ENCODE results near the gene IQCK.
"Not testable (repeated sequence)": the region's sequence is repeated elsewhere in the genome, so short reads cannot be mapped to it uniquely, and the experiment has no call there.

Gene IQCK

DNA sequence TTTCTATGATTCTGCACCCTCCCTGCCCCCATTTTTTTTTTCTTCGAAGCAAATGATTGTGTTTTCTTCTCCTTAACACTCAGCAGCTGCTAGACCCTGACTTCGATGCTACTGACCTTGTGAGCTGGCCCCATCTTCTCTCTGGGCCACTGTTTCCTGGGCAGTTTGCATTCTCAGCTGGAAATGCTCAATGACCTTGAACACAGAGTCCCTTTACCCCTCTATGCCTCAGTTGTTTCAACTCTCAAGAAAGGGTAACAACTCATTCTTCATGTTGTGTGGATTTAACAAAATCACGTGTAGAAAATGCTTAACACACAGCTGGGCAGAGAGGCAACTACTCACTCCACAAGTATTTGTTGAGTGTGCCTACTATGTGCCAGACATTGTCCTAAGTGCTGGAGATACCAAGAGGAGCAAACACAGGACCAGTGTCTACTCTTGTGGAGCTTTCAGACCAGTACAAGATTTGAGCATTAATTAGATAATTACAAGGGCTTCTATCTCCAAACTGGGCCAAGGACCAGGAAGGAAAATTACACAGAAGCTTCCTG, 66.2 kb downstream of the IQCK start:
- TF ChIP-seq Cebpa-rat (IDR thresholded peaks at IDR 0.05): no peak

DNA sequence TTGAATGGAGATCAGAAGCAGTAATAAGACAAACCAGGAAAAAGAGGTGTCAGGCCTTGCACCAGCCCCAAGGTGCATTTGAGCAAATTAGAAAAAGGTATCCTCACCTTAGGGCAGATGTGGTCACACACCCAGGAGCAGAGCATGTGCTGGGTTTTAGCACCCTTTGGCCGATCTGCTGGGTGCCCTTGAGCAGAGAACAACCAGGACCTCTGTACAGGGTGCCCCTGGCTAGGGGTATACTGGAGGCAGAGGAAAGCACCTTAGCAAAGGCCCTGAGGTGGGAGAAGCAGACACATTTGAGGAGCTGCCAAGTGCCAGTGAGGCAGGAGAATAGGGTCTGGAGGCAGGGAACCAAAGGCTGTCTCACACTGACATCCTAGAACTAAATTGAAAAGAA, 67.0 kb downstream of the IQCK start:
- no peak for TF ChIP-seq Cebpa-rat (IDR thresholded peaks at IDR 0.05)
- Histone ChIP-seq H3K9me3 (no peaks in the 10 kb centered on the region), H3K27ac (no peak overlapping the region), H3K36me3 (no peaks in the 10 kb centered on the region), H3K9ac (no peak overlapping the region), H3K4me1 (peaks cover 7% of the 10 kb centered on the region), H3K4me2 (no peak overlapping the region), H3K27me3 (no peaks in the 10 kb centered on the region), H4K20me1 (no peaks in the 10 kb centered on the region), H3K4me3 (no peak overlapping the region)

More for the DNA sequence above, 66.2 kb downstream of the IQCK start:
- no peak overlapping the region for H3K4me2 ChIP-seq
- no peaks in the 10 kb centered on the region for H3K36me3 ChIP-seq
- no peak overlapping the region for H3K9ac ChIP-seq
- no peaks in the 10 kb centered on the region for H4K20me1 ChIP-seq
- peaks cover 7% of the 10 kb centered on the region for H3K4me1 ChIP-seq
- H3K27ac ChIP-seq: no peak overlapping the region
- no peak overlapping the region for H3K4me3 ChIP-seq
- H3K9me3 ChIP-seq: no peaks in the 10 kb centered on the region
- H3K27me3 ChIP-seq: no peaks in the 10 kb centered on the region

DNA sequence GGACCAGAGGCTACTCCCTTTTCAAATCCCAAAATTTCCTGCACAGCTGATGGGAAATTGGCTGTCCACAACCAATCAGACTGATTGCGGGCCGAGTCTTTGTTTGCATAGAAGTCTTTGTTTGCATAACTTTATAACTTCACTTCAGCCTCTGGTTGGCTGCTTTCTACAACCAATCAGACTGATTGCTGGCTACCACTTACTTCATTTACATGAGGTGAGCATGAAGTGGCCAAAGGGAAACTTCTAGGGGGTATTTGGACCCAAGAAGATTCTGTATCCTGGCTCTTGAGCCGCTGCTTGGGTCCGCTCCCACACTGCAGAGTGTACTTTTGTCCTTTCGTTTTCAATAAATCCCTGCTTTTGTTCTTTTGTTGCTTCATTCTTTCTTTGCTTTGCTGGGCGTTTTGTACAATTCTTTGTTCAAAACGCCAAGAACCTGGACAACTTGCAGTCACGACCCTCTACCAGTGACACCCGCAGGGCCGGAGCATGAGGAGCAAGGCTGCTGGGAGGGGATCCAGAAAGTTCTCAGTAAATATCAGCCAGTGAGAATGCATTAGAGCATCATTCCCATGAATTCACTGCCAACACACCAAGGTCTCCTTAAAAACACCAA, 67.5 kb downstream of the IQCK start:
- Histone ChIP-seq H3K9me3 (no peaks in the 10 kb centered on the region), H3K27ac (no peak overlapping the region), H3K4me1 (peaks cover 7% of the 10 kb centered on the region), H4K20me1 (no peaks in the 10 kb centered on the region), H3K4me3 (no peak overlapping the region), H3K27me3 (no peaks in the 10 kb centered on the region), H3K36me3 (no peaks in the 10 kb centered on the region), H3K4me2 (no peak overlapping the region), H3K9ac (no peak overlapping the region)
- TF ChIP-seq Cebpa-rat (IDR thresholded peaks at IDR 0.05): no peak

DNA sequence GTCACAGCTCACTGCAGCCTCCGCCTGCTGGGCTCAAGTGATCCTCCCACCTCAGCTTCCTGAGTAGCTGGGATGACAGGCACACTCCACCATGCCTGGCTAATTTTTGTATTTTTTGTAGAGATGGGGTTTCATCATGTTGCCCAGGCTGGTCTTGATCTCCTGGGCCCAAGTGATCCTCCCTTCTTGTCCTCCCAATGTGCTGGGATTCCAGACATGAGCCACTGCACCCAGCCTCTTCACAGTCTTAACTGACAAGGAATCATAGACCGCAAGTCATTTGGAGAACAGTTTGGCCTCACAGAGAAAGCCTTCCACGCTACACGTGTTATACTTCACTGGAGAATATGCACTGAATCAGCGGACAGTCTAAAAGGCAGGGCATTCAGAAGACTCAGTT, 83.3 kb downstream of the IQCK start:
- H3K36me3 ChIP-seq, H4K20me1 ChIP-seq, H3K9ac ChIP-seq, H3K4me2 ChIP-seq, H3K27ac ChIP-seq, H3K4me3 ChIP-seq, H3K27me3 ChIP-seq: not testable (repeated sequence)
- Histone ChIP-seq H3K4me1 (peaks cover 24% of the 10 kb centered on the region), H3K9me3 (peaks cover 14% of the 10 kb centered on the region)

DNA sequence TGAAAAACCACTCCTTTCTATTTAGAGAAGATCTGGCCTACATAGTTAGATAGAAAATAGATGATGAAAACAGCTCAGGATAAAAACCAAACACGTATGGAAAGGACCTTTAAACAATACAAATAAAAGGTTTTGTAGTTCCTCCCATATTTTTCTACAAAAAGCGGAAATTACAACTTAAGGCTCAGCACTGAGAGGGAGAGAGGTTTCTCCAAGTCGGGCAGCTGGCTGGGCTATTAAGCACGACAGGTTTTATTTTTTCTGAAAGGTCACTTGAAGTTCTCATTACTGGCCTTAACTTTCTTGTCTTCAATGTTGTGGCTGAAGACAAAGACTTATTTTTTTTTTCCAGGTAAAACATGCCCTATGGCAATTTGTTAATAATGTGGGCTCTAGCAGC, 83.8 kb downstream of the IQCK start:
- H3K4me1 ChIP-seq: peaks cover 24% of the 10 kb centered on the region
- not testable (repeated sequence) for H3K36me3 ChIP-seq, H3K4me2 ChIP-seq, H3K4me3 ChIP-seq, H3K27ac ChIP-seq, H3K27me3 ChIP-seq, H3K9ac ChIP-seq, H4K20me1 ChIP-seq
- H3K9me3 ChIP-seq: peaks cover 15% of the 10 kb centered on the region

DNA sequence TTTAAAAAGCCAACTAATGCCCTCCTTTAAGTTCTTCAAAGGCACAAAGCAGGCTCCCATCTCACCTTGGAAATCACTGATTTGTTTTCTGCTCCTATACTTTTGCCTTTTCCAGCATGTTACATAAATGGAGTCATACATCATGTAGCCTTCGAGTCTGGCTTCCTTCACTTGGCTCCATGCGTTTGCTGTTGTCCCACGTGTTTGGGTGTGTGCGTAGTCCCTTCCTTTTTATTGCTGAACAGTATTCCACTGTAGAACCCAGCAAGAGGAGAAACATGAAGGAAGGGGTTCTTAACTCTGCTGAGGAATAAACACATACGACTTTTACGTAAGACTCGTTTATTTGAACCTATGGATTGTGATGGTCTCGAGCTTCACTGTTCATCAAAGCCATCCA, 84.5 kb downstream of the IQCK start:
- Histone ChIP-seq H3K9me3 (peaks cover 20% of the 10 kb centered on the region), H4K20me1 (no peaks in the 10 kb centered on the region), H3K4me2 (no peak overlapping the region), H3K36me3 (no peaks in the 10 kb centered on the region), H3K27me3 (no peaks in the 10 kb centered on the region), H3K9ac (no peak overlapping the region), H3K27ac (no peak overlapping the region), H3K4me3 (no peak overlapping the region), H3K4me1 (peaks cover 26% of the 10 kb centered on the region)
- no peak for TF ChIP-seq Cebpa-rat (IDR thresholded peaks at IDR 0.05)

DNA sequence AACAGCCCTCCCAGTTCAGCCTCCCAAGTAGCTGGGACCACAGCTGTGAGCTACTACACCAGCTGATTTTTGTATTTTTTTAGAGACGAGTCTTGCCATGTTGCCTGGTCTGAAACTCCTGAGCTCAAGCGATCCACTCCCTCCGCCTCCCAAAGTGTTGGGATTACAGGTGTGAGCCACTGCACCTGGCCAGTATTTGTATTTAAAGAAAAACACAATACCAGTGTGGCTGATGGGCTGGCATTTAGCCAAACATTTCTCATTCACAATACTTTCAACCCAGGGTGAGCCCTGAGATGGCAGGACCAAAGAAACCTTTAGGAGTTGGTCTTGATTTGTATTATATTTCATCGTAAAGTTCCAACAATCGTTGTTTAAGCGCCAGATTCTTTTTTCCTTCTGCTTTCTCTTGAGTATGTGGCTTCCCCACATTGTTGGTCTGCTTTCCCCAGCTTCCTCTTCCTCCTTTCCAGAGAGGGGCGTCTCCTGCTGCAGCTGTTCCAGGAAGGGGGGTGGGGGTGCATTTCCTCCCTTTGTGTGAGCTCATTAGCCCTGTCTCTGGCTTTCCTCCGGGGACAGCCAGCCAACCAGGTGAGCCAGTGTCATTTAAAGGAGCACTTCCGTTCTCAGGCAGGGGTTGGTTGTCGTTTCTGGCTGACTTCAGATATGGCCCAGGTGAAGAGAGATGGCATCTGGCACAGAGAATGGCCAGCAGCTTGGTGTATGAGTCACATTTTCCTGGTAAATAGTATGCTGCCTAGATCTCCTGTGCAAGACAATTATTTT, 86.7 kb downstream of the IQCK start:
- H3K4me2 ChIP-seq: peak overlapping the region; percentile 81
- H3K9me3 ChIP-seq: peaks cover 20% of the 10 kb centered on the region
- peak overlapping the region; percentile 71 for H3K27ac ChIP-seq
- peaks cover 46% of the 10 kb centered on the region for H3K4me1 ChIP-seq
- H3K36me3 ChIP-seq: no peaks in the 10 kb centered on the region
- no peaks in the 10 kb centered on the region for H4K20me1 ChIP-seq
- no peaks in the 10 kb centered on the region for H3K27me3 ChIP-seq
- 0 out of 2 replicates have a peak overlapping the region, but pooled peaks have one; percentile 14 for H3K4me3 ChIP-seq
- TF ChIP-seq Cebpa-rat (IDR thresholded peaks at IDR 0.05): no peak
- H3K9ac ChIP-seq: 0 out of 2 replicates have a peak overlapping the region, but pooled peaks have one; percentile 8

DNA sequence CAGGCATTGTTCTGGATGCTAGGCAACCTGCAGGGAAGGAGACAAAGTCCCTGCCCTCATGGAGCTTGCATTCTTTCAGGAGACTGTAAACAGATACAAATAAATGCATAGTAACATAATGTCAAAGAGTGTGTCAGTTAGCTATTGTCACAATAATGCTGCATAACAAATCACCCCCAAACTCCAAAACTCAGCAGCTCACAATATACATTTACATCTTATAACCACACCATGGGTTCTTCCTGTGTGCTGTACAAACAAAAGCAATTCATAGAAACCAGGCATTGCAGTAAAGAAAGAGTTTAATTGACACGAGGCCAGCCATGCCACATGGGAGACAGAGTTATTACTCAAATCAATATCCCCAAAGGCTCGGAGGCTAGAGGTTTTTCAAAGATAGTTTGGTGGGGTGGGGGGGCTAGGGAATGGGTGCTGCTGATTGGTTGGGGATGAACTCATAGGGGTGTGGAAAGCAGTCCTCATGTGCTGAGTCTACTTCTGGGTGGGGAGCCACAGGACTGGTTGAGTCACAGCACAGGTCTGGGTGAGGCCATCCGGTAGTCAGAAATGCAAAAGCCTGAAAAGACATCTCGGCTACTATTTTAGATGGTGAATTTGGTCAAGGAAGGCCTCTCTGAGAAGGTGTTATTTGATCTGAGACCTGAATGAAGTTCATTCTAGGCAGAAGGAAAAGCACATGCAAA, 87.5 kb downstream of the IQCK start:
- Histone ChIP-seq H3K27ac (peak overlapping the region; percentile 71; the same call in 1 of the 2 replicates), H3K27me3 (no peaks in the 10 kb centered on the region), H3K4me2 (peak overlapping the region; percentile 81; the same call in 1 of the 2 replicates), H4K20me1 (no peaks in the 10 kb centered on the region), H3K4me3 (no peak overlapping the region), H3K9me3 (peaks cover 20% of the 10 kb centered on the region), H3K36me3 (no peaks in the 10 kb centered on the region), H3K4me1 (peaks cover 48% of the 10 kb centered on the region), H3K9ac (no peak overlapping the region)
- TF ChIP-seq Cebpa-rat (IDR thresholded peaks at IDR 0.05): no peak

DNA sequence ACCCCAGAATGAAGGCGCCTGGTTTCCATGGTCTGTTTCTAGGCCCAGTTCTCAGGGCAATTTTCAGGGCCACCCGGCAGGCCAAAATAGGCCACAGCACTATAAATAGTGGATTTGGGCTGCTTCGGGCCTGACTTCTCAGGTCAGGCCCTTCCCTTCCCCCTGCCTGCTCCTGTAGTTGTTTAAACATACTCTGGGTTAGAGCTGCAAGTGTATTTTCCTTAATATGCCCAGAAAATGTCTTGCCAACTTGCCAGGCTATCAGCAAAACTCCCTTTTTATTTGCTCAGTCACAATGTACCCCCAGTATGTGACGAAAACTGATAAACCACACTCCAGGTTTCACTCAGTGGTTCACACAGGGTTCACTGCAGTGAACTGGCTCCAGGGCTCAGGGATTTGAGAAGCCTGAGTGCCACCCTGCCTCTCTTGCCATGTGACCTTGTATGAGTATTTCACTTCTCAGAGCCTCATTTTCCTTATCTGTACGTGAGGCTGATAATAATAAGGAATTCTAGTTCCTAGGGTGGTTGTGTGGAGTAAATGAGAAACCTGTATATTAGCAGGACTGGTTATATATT, 90.1 kb downstream of the IQCK start:
- TF ChIP-seq Cebpa-rat (IDR thresholded peaks at IDR 0.05): no peak
- Histone ChIP-seq H4K20me1 (no peaks in the 10 kb centered on the region), H3K9ac (no peak overlapping the region), H3K9me3 (peaks cover 25% of the 10 kb centered on the region), H3K4me1 (peaks cover 45% of the 10 kb centered on the region), H3K36me3 (no peaks in the 10 kb centered on the region), H3K4me2 (peak overlapping the region; percentile 0; the same call in 1 of the 2 replicates), H3K27ac (peak overlapping the region; percentile 30; the same call in 1 of the 2 replicates), H3K27me3 (no peaks in the 10 kb centered on the region), H3K4me3 (no peak overlapping the region)

Measured in BLaER1 (cell line).